ENCODE measurements around the gene TRIM31.
"Not testable (repeated sequence)": the region's sequence is repeated elsewhere in the genome, so short reads cannot be mapped to it uniquely, and the experiment has no call there.

TRIM31 gene

GRCh38 chr6:30149234-30149633, 36.3 kb upstream of the TRIM31 start:
- DNase-seq (ENCODE audit: low spot score): no peak

GRCh38 chr6:30147096-30147495, 34.2 kb upstream of the TRIM31 start:
- no peak for DNase-seq (ENCODE audit: low spot score)

- no peak for DNase-seq (ENCODE audit: low spot score)
Measured at GRCh38 chr6:30145818-30146217, 32.9 kb upstream of the TRIM31 start.

- DNase-seq (ENCODE audit: low spot score): no peak
Measured at GRCh38 chr6:30144811-30145210, 31.9 kb upstream of the TRIM31 start.

- no peak for DNase-seq (ENCODE audit: low spot score)
Measured at GRCh38 chr6:30143780-30144179, 30.9 kb upstream of the TRIM31 start.

GRCh38 chr6:30142665-30143064, 29.8 kb upstream of the TRIM31 start:
- DNase-seq (ENCODE audit: low spot score): no peak

DNA sequence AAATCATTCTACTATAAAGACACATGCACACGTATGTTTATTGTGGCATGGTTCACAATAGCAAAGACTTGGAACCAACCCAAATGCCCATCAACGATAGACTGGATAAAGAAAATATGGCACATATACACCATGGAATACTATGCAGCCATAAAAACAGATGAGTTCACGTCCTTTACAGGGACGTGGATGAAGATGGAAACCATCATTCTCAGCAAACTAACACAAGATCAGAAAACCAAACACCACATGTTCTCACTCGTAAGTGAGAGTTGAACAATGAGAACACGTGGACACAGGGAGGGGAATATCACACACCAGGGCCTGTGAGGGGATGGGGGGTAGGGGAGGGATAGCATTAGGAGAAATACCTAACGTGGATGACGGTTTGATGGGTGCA, 27.4 kb upstream of the TRIM31 start:
- not testable (repeated sequence) for DNase-seq (ENCODE audit: low spot score)

DNA sequence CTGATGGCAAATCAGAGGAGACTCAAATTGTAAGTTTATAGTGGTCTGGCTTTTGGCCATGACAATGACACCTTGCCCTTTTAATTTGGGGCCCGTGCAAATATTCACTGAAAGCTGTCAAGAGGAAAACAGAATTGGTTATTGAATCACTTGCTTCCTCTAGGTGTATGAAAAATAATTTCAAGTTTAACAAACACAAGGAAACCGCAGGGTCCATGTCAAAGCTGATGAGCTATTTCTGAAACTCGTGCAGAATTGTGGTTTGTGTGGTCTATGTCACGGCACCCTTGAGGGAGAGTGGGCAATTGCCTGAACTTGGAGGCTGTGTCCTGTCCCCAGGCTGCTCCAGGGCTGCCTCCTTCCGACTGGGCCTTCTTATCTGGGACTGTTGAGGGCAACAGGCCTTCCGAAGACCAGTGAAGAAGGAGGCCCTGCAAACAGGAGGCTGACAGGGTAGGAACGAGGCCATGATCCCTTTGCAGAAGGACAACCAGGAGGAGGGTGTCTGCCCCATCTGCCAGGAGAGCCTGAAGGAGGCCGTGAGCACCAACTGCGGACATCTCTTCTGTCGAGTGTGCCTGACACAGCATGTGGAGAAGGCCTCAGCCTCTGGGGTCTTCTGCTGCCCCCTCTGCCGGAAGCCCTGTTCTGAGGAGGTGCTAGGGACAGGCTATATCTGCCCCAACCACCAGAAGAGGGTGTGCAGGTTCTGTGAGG, 23.8 kb upstream of the TRIM31 start:
- no peak for DNase-seq (ENCODE audit: low spot score)

- no peak for DNase-seq (ENCODE audit: low spot score)
Measured at GRCh38 chr6:30135757-30136156, 22.9 kb upstream of the TRIM31 start, which contains the start of gene TRIM40. Gene TRIM40 (plus strand): TSS chr6:30136140. CDS start chr6:30137037, 897 bp downstream.

DNA sequence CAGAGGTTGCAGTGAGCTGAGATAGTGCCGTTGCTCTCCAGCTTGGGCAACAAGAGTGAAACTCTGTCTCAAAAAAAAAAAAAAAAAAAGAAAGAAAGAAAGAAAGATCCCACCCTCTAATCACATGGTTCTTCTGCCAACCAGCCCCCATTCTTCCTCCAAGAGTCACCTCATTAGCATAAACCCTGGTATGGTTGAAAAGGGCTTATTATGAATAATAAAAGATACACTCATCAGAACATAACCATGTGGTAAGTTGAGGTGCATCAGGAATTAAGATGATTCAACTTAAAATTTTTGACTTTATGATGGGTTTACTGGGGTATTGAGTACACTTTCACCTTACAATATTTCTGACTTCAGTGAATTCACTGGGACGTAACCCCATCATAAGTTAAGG, 22.3 kb upstream of the TRIM31 start:
- no peak for DNase-seq (ENCODE audit: low spot score)

DNA sequence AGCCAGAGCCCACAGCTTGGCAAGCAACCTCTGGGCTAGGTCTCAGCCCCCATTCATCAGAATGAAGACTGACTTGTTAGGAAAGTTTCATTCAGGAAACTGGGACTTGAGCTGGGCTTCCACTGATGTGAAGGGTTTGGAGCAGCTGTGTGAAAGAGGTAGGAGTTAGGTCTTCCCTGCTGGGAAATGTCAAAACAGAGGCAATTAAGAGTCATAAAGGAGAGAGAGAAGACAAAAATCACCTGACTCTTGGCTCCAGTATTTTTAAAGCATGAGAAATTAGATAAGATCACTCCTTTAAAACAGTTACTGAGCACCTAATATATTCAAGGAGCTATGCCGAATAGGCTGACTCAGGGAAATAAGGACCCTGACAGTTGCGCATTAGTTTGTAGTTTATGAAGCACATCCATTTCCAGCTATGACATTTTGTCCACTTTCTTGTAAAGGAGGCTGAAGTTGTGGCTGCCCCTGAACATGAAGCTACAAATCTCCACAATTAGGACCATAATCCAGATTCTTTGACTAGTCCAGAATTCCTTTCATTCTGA, 19.1 kb upstream of the TRIM31 start:
- DNase-seq (ENCODE audit: low spot score): no peak

DNA sequence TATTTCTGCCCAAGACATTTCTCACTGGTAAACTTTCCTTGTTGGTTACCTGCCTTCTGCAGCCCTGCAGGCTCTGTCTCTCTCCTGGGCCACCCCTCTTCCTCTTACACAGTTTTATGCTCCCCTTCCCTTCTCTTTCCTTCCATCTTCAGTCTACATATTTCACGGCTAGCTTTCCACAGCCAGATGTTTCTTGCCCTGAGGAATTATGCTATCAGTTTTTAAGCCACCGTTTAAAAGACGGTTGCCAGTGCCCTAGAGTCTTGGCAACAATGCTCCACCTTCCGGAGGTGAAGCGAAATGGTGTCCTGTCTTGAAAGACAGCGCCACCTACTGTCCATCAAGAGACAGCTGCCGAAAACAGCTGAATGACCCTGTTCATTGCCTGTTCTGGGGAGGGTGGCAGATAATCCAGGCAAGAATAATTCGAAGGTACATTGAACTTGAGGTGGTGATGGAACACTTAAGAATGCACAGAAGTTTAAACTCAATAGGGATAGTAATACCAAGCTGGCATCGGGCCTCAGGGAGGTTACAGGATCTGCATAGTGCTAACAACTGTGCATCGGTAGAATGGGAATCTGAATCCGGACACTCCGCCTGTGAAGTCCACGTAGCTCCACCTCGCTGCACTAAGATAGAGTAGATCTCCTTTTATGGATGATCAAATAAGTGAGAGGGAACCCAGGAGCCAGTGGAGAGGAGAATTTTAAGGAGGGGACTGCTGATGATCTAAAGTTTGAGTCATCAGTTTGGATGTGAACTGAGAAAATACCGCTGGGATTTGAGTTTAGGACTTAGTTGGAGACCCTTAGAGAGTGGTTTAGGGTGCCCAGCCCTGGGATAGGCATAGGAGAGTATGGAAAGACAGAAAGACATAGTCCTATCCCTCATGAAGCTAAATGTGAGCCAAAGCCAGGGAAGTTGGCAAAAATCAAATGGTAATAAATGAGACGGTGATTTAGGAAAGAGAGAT, 18.3 kb upstream of the TRIM31 start:
- peak; percentile 81 for DNase-seq (ENCODE audit: low spot score)

GRCh38 chr6:30130179-30130679, 17.3 kb upstream of the TRIM31 start:
- DNase-seq (ENCODE audit: low spot score): no peak

DNA sequence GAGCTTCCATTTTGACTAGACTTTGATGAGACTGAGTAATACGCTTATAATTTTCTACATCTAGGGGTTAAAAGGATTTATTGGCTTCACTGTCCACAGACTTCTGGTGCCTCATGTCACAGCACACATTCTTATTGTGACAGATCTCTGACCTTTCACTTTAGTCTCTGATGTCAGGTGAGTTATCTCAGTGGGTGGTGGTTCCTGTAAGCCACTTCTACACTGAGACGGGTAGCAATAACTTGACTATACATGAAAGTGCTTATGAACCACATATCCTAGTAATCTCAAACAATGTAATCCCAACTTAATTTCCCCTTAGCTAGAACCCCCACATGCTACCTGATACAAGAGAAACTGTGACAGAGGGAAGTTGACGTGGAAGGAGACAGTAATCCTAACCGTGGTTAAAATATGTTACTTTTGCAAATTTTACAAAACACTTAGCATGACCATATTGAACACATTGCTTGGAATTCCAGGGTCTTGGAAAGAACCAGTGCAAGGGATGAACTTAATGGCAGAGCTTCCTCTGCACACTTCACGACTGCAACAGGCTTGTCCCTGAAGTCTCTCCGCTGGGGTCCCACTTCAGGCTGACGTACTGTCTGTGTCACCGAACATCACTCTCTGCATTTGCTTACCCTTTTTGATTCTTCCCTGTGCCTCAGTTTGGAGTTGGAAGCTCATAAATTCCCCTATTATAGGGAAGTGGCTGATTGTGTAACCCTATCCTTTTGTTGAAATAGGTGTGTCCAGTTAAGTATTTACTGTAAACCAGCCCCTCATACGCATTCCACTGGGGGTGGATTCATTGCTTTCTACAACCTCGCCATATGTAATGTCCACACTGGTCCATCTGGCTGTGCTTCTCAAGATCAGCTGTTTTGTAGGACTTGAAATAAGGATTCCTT, 16.6 kb upstream of the TRIM31 start:
- peak; percentile 41 for DNase-seq (ENCODE audit: low spot score)

DNA sequence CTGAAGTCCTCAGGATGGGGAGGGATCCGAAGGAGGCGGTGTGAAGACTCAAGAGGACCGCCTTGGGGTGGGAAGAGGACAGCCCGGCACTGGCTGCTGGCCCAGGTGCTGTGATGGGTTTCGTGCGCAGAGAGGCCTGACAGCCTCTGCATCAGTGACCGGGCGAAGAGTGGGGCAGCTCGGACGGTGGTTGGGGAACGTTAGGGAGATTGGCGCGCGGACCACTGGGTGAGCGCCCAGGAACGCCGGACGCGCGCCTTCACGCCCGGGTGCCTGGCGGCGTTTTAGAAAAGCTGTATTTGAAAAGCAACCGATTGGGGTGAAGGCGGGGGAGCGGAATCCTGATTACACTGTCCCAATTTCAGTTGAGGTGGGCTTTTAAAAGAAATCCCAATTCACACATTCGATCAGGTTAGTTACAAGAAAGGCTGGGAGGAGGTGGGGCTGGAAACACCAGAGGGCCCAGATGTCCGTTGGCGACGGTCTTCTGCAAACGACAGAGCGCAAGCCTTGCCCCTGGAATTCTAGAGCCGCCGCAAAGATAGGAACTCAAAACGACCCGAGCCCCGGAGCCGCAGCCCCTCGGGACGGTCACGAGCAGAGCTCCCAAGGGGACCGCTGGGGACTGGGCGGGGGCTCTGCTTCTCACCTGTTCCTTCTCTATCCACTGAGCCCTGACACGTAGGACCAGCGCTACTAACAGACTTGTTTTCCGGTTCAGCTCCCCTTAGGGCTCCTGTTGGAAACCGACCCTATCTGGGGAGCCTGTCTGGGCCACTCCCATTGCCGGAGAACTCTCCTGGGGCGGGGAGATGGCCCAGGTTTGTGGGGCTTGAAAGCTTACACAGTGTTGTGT, 14.6 kb upstream of the TRIM31 start:
- DNase-seq (ENCODE audit: low spot score): no peak

- no peak for DNase-seq (ENCODE audit: low spot score)
Measured at GRCh38 chr6:30122515-30122914, 9.6 kb upstream of the TRIM31 start.

DNA sequence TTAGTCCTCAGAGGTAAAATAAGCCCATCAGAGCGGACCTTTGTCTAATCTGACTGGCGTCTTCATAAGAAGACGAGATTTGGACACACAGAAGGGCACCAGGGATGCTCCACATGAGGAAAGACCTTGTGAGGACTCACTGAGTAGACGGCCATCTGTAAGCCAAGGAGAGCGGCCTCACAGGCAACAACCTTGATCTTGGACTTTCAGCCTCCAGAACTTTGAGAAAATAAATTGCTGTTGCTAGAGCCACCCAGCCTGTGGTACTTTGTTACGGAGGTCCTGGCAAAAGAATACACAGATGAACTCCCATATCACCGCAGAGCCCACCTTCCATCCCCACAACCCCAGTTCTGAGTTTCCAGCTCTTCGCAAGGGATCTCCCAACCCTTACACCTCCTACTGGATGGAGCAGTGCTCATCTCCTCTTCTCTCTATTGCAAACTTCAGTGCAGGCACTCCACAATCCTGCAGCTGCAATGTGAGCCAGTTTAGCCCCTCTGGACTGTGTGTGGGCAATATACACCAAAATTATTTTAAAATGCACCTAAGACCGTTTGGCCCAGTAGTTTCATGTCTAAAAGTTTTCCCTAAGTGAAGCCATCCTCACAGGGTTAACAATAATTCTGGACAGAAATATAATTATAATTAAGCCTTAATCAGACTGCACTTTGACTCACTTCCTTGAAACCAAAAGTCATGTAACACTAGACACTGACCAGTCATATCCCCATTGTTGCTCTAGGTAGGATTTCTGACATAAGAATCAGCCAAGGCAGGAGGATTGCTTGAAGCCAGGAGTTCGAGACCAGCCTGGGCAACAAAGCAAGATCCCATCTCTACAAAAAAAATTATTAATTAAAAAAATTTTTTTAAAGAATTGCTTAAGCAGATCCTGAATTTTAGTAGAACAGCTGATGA, 8.8 kb upstream of the TRIM31 start:
- DNase-seq (ENCODE audit: low spot score): no peak

DNA sequence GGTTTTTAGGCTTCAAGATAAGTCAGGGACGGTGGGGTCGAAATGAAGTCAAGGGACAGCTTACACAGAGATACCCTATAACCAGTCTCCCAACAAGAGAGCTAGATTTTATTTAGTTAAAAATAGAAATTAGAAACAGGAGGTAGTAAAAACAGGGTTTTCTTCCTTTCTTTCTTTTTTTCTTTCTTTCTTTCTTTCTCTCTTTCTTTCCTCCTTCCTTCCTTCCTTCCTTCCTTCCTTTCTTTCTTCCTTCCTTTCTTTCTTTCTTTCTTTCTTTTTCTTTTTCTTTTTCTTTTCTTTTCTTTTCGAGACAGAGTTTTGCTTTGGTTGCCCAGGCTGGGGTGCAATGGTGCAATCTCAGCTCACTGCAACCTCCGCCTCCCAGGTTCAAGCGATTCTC, 5.8 kb upstream of the TRIM31 start:
- DNase-seq (ENCODE audit: low spot score): not testable (repeated sequence)

- no peak for DNase-seq (ENCODE audit: low spot score)
Measured at GRCh38 chr6:30116724-30117123, 3.8 kb upstream of the TRIM31 start.
